Measurements from ENCODE around the gene STPG4. TPM values are rescaled to one million over a fixed set of nuclear protein-coding genes. Genes with fewer than 3 reads are reported as not detected.
A peak's percentile ranks its signal among the peaks of the same experiment; 100 is the strongest.

STPG4 gene
- total RNA-seq, 1 experiment from 2014 or later: 10.6 TPM

DNA sequence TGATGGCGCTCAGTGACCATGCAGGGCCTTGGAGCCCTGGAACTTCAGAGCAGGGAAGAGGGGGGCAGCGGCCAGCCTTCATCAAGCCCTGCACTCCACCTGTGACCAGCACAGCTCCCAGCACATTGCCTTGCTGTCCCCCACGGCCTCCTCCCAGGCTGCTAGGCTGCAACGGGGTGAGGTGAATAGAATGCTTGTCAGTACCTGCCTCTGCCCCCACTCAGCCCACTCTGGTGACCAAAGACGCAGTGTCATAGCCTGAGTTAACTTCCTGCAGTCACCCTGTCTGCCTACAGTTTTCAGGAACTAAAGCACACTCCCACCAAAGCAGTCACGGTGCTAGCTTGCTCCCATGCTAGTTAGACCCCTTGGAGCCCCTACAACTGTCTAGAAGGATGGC lies 72.1 kb downstream of the STPG4 start:
- Histone ChIP-seq H3K27ac (ENCODE audit: low read depth, low read length) (no peak overlapping the region), H3K27me3 (ENCODE audit: insufficient read depth, low read length) (no peaks in the 10 kb centered on the region), H3K9me3 (ENCODE audit: control insufficient read depth in 1 of 2, insufficient read depth in 1 of 2, low read depth in 1 of 2, low read length in 2 of 2) (no peaks in the 10 kb centered on the region), H3K36me3 (ENCODE audit: control insufficient read depth in 1 of 2, insufficient read depth in 2 of 2, low read length in 2 of 2) (no peaks in the 10 kb centered on the region), H3K9me2 (ENCODE audit: insufficient read depth) (no peaks in the 10 kb centered on the region), H3K4me3 (replicated peaks in 1 of 2; ENCODE audit: low read depth in 1 of 2, low read length in 2 of 2) (no peak overlapping the region), H3K4me2 (ENCODE audit: low read length) (no peak overlapping the region), H4K20me1 (ENCODE audit: insufficient read depth) (no peaks in the 10 kb centered on the region), H3K4me1 (ENCODE audit: control insufficient read depth in 1 of 2, insufficient read depth in 2 of 2, low read length in 2 of 2) (peaks cover 35 to 76% of the 10 kb centered on the region in 2 experiments), H3K9ac (ENCODE audit: low read length) (no peak overlapping the region), H2AFZ (ENCODE audit: low read depth, low read length, poor library complexity, severe bottlenecking) (no peak overlapping the region), H3K79me2 (ENCODE audit: insufficient read depth, low read length) (peaks cover 92% of the 10 kb centered on the region)
- DNase-seq (ENCODE audit: low read depth, low spot score): no peak
- TF ChIP-seq MAX (IDR thresholded peaks at IDR 0.05) (no peak), JUND (IDR thresholded peaks at IDR 0.05) (no peak), ELF1 (IDR thresholded peaks at IDR 0.05; ENCODE audit: borderline replicate concordance, low read depth) (no peak), RAD21 (IDR thresholded peaks at IDR 0.05; ENCODE audit: low read depth) (no peak), EZH2 (IDR thresholded peaks at IDR 0.05) (no peak), ZFX (IDR thresholded peaks at IDR 0.05) (no peak), FOSL1 (IDR thresholded peaks at IDR 0.05; ENCODE audit: low read depth) (no peak), EGR1 (IDR thresholded peaks at IDR 0.05; ENCODE audit: low read depth) (no peak), YY1 (IDR thresholded peaks at IDR 0.05; ENCODE audit: extremely low read depth, insufficient replicate concordance, low read depth, low read length) (no peak)
- ATAC-seq: no peak
- no TSS peak for BruUV-seq (replicated peaks)
- intact Hi-C loops (cut with micrococcal nuclease): no loop called here
- RAD21 ChIA-PET (ENCODE audit: low non-redundant PET in 1 of 2, low total read pairs in 2 of 2, uncharacterized antibody in 2 of 2, unreplicated experiment in 2 of 2): no interaction called here
- CTCF ChIA-PET: no interaction called here
- POLR2A ChIA-PET: no interaction called here

DNA sequence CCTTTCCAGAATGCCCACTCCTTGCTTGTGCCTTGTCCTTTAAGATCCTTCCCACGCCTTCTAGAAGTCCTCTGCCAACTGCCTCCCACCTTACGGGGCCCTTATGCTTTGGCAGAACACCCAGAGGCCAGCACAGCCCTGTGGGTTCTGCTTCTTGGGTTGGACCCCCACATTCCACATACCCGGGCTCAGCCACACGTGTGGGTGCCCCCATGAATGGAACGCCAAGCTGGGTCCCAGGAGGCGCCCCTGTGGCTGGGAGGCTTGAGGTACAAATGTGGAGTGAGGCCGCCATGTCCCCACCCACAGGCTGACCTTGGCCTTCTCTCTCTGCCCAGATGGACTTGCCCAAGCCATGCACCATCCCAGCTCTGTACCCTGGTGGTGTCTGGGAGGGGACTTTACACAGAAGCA lies 74.2 kb downstream of the STPG4 start:
- H3K79me2 ChIP-seq (ENCODE audit: insufficient read depth, low read length): peaks cover 84% of the 10 kb centered on the region
- no peaks in the 10 kb centered on the region for H4K20me1 ChIP-seq (ENCODE audit: insufficient read depth)
- H3K4me3 ChIP-seq (replicated peaks in 1 of 2; ENCODE audit: low read depth in 1 of 2, low read length in 2 of 2): no peak overlapping the region
- no peak for TF ChIP-seq TCF7L2 (IDR thresholded peaks at IDR 0.05; ENCODE audit: borderline replicate concordance, extremely low read depth, insufficient read depth, insufficient read length)
- TF ChIP-seq ZBTB33 (IDR thresholded peaks at IDR 0.05; ENCODE audit: extremely low read depth, insufficient replicate concordance, low read length): no peak
- TF ChIP-seq REST (IDR thresholded peaks at IDR 0.05; ENCODE audit: low read depth): no peak
- TF ChIP-seq SP1 (IDR thresholded peaks at IDR 0.05; ENCODE audit: low read depth): no peak
- TF ChIP-seq EZH2phosphoT487 (IDR thresholded peaks at IDR 0.05; ENCODE audit: borderline replicate concordance): no peak
- TF ChIP-seq CBX3 (IDR thresholded peaks at IDR 0.05; ENCODE audit: low read depth): no peak
- no peak overlapping the region for H3K9ac ChIP-seq (ENCODE audit: low read length)
- no peak overlapping the region for H2AFZ ChIP-seq (ENCODE audit: low read depth, low read length, poor library complexity, severe bottlenecking)
- H3K9me2 ChIP-seq (ENCODE audit: insufficient read depth): no peaks in the 10 kb centered on the region
- no peak overlapping the region for H3K27ac ChIP-seq (ENCODE audit: low read depth, low read length)
- RAD21 ChIA-PET (ENCODE audit: low non-redundant PET in 1 of 2, low total read pairs in 2 of 2, uncharacterized antibody in 2 of 2, unreplicated experiment in 2 of 2): no interaction called here
- H3K4me2 ChIP-seq (ENCODE audit: low read length): peak overlapping the region; percentile 26; the same call in 1 of the 2 replicates
- H3K36me3 ChIP-seq (ENCODE audit: control insufficient read depth in 1 of 2, insufficient read depth in 2 of 2, low read length in 2 of 2): no peaks in the 10 kb centered on the region
- no peaks in the 10 kb centered on the region for H3K27me3 ChIP-seq (ENCODE audit: insufficient read depth, low read length)
- CTCF ChIA-PET: no interaction called here
- DNase-seq (ENCODE audit: low read depth, low spot score) (no peak), ATAC-seq (no peak)
- intact Hi-C loops (cut with micrococcal nuclease): no loop called here
- no peaks in the 10 kb centered on the region for H3K9me3 ChIP-seq (ENCODE audit: control insufficient read depth in 1 of 2, insufficient read depth in 1 of 2, low read depth in 1 of 2, low read length in 2 of 2)
- H3K4me1 ChIP-seq (ENCODE audit: control insufficient read depth in 1 of 2, insufficient read depth in 2 of 2, low read length in 2 of 2): peaks cover 49 to 80% of the 10 kb centered on the region in 2 experiments
- POLR2A ChIA-PET: no interaction called here
- no TSS peak for BruUV-seq (replicated peaks)
